Mesenteric fat pad (tissue), 1 donor: ENCODE results near the gene HERC6. TPM values are rescaled to one million over a fixed set of nuclear protein-coding genes. Genes with fewer than 3 reads are reported as not detected.
"Not testable (repeated sequence)": the region's sequence is repeated elsewhere in the genome, so short reads cannot be mapped to it uniquely, and the experiment has no call there.

ENCODE experiments used
- DNase-seq: peaks from one replicate; pipeline ENCODE4 v3.0.0-alpha.2; 2020; ENCODE audit warnings: low spot score
- total RNA-seq: library from RNA; stranded (reverse); fragmentation: NEBNext Ultra II Directional; extraction: Animal tissue kit (Norgen Biotek cat#: 25700); gene quantifications from one replicate; pipeline ENCODE4 v1.2.1, GENCODE V29; 2021
- donor health status: DM: yes; HTN: yes; CAD: no.

The HERC6 gene
- total RNA-seq, 1 donor from 2014 or later, result 7.7 TPM

- DNase-seq, result no peak
Measured at GRCh38 chr4:88390128-88390527, 11.5 kb downstream of the HERC6 start.

GRCh38 chr4:88391703-88392102 is 13.1 kb downstream of the HERC6 start:
- DNase-seq, result no peak

- no peak for DNase-seq
Measured at GRCh38 chr4:88396681-88397080, 18.0 kb downstream of the HERC6 start.

GRCh38 chr4:88398381-88398780 is 19.7 kb downstream of the HERC6 start:
- DNase-seq, result no peak

- DNase-seq, result no peak
Measured at GRCh38 chr4:88409206-88409605, 30.6 kb downstream of the HERC6 start.

GRCh38 chr4:88409789-88410188 is 31.1 kb downstream of the HERC6 start:
- no peak for DNase-seq

- no peak for DNase-seq
Measured at GRCh38 chr4:88411491-88412096, 32.9 kb downstream of the HERC6 start.

GRCh38 chr4:88413801-88414200 is 35.1 kb downstream of the HERC6 start:
- DNase-seq, result no peak

GRCh38 chr4:88414755-88415154 is 36.1 kb downstream of the HERC6 start:
- DNase-seq, result no peak

GRCh38 chr4:88415982-88416381 is 37.3 kb downstream of the HERC6 start:
- DNase-seq, result no peak

- DNase-seq, result no peak
Measured at GRCh38 chr4:88418411-88418810, 39.8 kb downstream of the HERC6 start.

GRCh38 chr4:88419874-88420273 is 41.2 kb downstream of the HERC6 start:
- DNase-seq, result no peak

GRCh38 chr4:88420844-88421243 is 42.2 kb downstream of the HERC6 start:
- DNase-seq, result no peak

- DNase-seq, result no peak
Measured at GRCh38 chr4:88422403-88422802, 43.8 kb downstream of the HERC6 start.

- DNase-seq, result no peak
Measured at GRCh38 chr4:88429401-88429800, 50.7 kb downstream of the HERC6 start.

GRCh38 chr4:88435987-88436693 is 57.5 kb downstream of the HERC6 start:
- DNase-seq, result no peak

GRCh38 chr4:88437873-88438272 is 59.2 kb downstream of the HERC6 start:
- DNase-seq, result not testable (repeated sequence)

GRCh38 chr4:88439161-88439760 is 60.6 kb downstream of the HERC6 start:
- no peak for DNase-seq

- DNase-seq, result no peak
Measured at GRCh38 chr4:88440146-88440545, 61.5 kb downstream of the HERC6 start.

GRCh38 chr4:88441696-88442095 is 63.0 kb downstream of the HERC6 start:
- DNase-seq, result no peak

- no peak for DNase-seq
Measured at GRCh38 chr4:88442689-88443191, 64.1 kb downstream of the HERC6 start.

GRCh38 chr4:88443486-88443885 is 64.8 kb downstream of the HERC6 start:
- no peak for DNase-seq

GRCh38 chr4:88445252-88445651 is 66.6 kb downstream of the HERC6 start:
- no peak for DNase-seq
